WTC11 (cell line): ENCODE data around the gene RPRD2.

Source experiments
- JUN ChIP-seq: sonication (generic); formaldehyde crosslinking; IDR thresholded peaks from 2 replicates; pipeline ENCODE4 v1.8.0; 2023; ENCODE audit warnings: mild to moderate bottlenecking, missing genetic modification reagents
- TEAD1 ChIP-seq: sonication (generic); formaldehyde crosslinking; IDR thresholded peaks from 2 replicates; pipeline ENCODE4 v1.8.0; 2022; ENCODE audit warnings: mild to moderate bottlenecking, missing genetic modification reagents
- TF ChIP-seq, protein P1 (sequence below): sonication (generic); formaldehyde crosslinking; IDR thresholded peaks from 2 replicates; pipeline ENCODE4 v1.8.1; 2023; ENCODE audit warnings: mild to moderate bottlenecking, moderate library complexity, missing genetic modification reagents
- TF ChIP-seq, protein P2 (sequence below): fragments of 200-600 bp; IDR thresholded peaks from 2 replicates; pipeline ENCODE4 v1.8.0; 2022; ENCODE audit warnings: antibody characterized with exemption
- TF ChIP-seq, protein P3 (sequence below): sonication (generic); formaldehyde crosslinking; IDR thresholded peaks from 2 replicates; pipeline ENCODE4 v1.8.1; 2023; ENCODE audit warnings: mild to moderate bottlenecking, missing genetic modification reagents

DNA sequence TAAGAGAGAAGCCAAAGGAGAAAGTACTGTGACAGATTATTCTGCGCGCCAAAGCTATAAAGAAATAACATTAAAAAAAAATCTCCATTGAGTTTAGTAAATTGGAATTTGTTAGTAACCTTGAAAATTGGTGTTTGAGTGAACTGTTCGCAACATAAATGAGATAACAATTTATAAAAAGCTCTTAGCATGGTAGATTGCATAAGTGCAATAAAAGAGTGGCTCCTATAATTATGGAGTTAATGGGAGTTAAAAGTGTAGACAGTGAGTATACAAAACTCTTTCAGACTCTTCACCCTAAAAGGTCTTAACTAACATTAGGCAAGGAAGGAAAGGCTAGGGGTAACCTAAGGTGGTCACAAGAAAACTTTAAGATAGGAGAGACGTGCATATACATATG is 50.6 kb downstream of the RPRD2 start:
- TF ChIP-seq, protein P1, sequence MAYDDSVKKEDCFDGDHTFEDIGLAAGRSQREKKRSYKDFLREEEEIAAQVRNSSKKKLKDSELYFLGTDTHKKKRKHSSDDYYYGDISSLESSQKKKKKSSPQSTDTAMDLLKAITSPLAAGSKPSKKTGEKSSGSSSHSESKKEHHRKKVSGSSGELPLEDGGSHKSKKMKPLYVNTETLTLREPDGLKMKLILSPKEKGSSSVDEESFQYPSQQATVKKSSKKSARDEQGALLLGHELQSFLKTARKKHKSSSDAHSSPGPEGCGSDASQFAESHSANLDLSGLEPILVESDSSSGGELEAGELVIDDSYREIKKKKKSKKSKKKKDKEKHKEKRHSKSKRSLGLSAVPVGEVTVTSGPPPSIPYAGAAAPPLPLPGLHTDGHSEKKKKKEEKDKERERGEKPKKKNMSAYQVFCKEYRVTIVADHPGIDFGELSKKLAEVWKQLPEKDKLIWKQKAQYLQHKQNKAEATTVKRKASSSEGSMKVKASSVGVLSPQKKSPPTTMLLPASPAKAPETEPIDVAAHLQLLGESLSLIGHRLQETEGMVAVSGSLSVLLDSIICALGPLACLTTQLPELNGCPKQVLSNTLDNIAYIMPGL (CRISPR knock-in tag), result no peak
- TF ChIP-seq TEAD1 (no peak), JUN (CRISPR knock-in tag) (no peak)
- TF ChIP-seq, protein P2, sequence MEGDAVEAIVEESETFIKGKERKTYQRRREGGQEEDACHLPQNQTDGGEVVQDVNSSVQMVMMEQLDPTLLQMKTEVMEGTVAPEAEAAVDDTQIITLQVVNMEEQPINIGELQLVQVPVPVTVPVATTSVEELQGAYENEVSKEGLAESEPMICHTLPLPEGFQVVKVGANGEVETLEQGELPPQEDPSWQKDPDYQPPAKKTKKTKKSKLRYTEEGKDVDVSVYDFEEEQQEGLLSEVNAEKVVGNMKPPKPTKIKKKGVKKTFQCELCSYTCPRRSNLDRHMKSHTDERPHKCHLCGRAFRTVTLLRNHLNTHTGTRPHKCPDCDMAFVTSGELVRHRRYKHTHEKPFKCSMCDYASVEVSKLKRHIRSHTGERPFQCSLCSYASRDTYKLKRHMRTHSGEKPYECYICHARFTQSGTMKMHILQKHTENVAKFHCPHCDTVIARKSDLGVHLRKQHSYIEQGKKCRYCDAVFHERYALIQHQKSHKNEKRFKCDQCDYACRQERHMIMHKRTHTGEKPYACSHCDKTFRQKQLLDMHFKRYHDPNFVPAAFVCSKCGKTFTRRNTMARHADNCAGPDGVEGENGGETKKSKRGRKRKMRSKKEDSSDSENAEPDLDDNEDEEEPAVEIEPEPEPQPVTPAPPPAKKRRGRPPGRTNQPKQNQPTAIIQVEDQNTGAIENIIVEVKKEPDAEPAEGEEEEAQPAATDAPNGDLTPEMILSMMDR, result no peak
- TF ChIP-seq, protein P3, sequence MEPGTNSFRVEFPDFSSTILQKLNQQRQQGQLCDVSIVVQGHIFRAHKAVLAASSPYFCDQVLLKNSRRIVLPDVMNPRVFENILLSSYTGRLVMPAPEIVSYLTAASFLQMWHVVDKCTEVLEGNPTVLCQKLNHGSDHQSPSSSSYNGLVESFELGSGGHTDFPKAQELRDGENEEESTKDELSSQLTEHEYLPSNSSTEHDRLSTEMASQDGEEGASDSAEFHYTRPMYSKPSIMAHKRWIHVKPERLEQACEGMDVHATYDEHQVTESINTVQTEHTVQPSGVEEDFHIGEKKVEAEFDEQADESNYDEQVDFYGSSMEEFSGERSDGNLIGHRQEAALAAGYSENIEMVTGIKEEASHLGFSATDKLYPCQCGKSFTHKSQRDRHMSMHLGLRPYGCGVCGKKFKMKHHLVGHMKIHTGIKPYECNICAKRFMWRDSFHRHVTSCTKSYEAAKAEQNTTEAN (CRISPR knock-in tag), result no peak
